ENCODE results near the gene HNRNPF. TPM values are rescaled to one million over a fixed set of nuclear protein-coding genes. Genes with fewer than 3 reads are reported as not detected.

Gene HNRNPF
- polyA plus RNA-seq, 2 of the 4 experiments (the other 2 are of a cell fraction): 228 to 271 TPM

DNA sequence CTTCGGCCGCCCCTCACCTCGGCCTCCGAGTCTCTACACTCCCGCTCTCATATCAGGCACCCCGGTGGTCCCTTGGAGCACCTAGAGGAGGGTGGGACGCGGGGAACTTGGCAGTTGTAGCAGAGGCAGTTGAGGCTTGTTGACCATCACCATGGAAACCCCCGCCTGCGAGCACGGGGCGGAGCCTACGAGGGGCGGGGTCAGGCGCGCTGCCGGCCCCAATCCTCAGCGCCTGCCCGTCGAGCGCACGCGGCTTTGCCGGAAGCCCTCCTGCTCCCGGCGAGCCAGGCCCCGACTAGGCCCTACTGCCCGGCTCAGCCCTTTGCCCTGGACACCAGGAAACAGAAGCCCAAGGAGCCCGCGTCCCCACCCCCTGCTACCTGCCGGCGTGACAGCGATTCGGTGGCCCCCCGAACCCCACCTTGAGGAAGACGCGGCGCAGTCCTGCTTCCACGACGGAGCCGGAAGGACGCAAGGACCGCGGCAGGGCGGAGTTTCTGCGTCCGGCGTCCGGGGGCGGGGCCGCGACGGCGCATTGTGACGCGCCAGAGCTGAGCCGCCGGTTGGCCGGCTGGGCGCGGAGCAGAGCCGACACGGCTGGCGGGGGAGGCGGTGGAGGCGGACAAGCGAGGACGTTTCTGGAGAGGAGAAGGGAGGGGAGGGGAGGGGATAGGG lies at the start of gene HNRNPF (continued):
- TF ChIP-seq ESRRA (IDR thresholded peaks at IDR 0.05; ENCODE audit: borderline replicate concordance, low read length) (no peak), RFX5 (IDR thresholded peaks at IDR 0.05) (no peak), CHD4 (IDR thresholded peaks at IDR 0.05; ENCODE audit: borderline replicate concordance) (no peak), POLR2A (IDR thresholded peaks at IDR 0.05; ENCODE audit: low read length) (peak; percentile 41), TFCP2L1 (CRISPR knock-in tag; IDR thresholded peaks at IDR 0.05) (0 out of 2 replicates have a peak, but pooled peaks have one; percentile 48), JUN (IDR thresholded peaks at IDR 0.05) (peak; percentile 69 to 94; a peak in 4 of 5 replicates), HOXA7 (CRISPR knock-in tag; IDR thresholded peaks at IDR 0.05) (peak; percentile 26; the same call in 1 of the 2 replicates), JUNB (IDR thresholded peaks at IDR 0.05) (no peak), NFE2L2 (conservative IDR thresholded peaks at IDR 0.05; ENCODE audit: low read length) (no peak), FOSB (CRISPR knock-in tag; IDR thresholded peaks at IDR 0.05) (peak; percentile 84; the same call in 1 of the 2 replicates), RARB (CRISPR knock-in tag; IDR thresholded peaks at IDR 0.05) (peak; percentile 75; the same call in 1 of the 2 replicates), CBX2 (IDR thresholded peaks at IDR 0.05; ENCODE audit: borderline replicate concordance, low read depth) (no peak), CEBPB (IDR thresholded peaks at IDR 0.05) (no peak), GATA3 (IDR thresholded peaks at IDR 0.05; ENCODE audit: borderline replicate concordance) (peak; percentile 10; the same call in 1 of the 2 replicates), ZFP36 (IDR thresholded peaks at IDR 0.05; ENCODE audit: borderline replicate concordance, partially characterized antibody) (no peak), ATOH8 (CRISPR knock-in tag; IDR thresholded peaks at IDR 0.05; ENCODE audit: low read depth) (peak; percentile 87), RAD21 (conservative IDR thresholded peaks at IDR 0.05 in 1 of 2, IDR thresholded peaks at IDR 0.05 in 1 of 2) (no peak), MAFK (IDR thresholded peaks at IDR 0.05; ENCODE audit: partially characterized antibody) (no peak), ZNF302 (CRISPR knock-in tag; IDR thresholded peaks at IDR 0.05) (no peak), BHLHE40 (IDR thresholded peaks at IDR 0.05; ENCODE audit: low read depth, low read length) (no peak), SMC3 (IDR thresholded peaks at IDR 0.05) (no peak), HOXB13 (CRISPR knock-in tag; IDR thresholded peaks at IDR 0.05; ENCODE audit: low read depth) (peak; percentile 87)
- TF ChIP-seq, protein P1, sequence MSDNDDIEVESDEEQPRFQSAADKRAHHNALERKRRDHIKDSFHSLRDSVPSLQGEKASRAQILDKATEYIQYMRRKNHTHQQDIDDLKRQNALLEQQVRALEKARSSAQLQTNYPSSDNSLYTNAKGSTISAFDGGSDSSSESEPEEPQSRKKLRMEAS (IDR thresholded peaks at IDR 0.05): peak; percentile 97
- TF ChIP-seq, protein P2, sequence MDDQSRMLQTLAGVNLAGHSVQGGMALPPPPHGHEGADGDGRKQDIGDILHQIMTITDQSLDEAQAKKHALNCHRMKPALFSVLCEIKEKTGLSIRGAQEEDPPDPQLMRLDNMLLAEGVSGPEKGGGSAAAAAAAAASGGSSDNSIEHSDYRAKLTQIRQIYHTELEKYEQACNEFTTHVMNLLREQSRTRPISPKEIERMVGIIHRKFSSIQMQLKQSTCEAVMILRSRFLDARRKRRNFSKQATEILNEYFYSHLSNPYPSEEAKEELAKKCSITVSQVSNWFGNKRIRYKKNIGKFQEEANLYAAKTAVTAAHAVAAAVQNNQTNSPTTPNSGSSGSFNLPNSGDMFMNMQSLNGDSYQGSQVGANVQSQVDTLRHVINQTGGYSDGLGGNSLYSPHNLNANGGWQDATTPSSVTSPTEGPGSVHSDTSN (IDR thresholded peaks at IDR 0.05): no peak
- TF ChIP-seq, protein P3, sequence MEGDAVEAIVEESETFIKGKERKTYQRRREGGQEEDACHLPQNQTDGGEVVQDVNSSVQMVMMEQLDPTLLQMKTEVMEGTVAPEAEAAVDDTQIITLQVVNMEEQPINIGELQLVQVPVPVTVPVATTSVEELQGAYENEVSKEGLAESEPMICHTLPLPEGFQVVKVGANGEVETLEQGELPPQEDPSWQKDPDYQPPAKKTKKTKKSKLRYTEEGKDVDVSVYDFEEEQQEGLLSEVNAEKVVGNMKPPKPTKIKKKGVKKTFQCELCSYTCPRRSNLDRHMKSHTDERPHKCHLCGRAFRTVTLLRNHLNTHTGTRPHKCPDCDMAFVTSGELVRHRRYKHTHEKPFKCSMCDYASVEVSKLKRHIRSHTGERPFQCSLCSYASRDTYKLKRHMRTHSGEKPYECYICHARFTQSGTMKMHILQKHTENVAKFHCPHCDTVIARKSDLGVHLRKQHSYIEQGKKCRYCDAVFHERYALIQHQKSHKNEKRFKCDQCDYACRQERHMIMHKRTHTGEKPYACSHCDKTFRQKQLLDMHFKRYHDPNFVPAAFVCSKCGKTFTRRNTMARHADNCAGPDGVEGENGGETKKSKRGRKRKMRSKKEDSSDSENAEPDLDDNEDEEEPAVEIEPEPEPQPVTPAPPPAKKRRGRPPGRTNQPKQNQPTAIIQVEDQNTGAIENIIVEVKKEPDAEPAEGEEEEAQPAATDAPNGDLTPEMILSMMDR (IDR thresholded peaks at IDR 0.05): no peak
- TF ChIP-seq, protein P4, sequence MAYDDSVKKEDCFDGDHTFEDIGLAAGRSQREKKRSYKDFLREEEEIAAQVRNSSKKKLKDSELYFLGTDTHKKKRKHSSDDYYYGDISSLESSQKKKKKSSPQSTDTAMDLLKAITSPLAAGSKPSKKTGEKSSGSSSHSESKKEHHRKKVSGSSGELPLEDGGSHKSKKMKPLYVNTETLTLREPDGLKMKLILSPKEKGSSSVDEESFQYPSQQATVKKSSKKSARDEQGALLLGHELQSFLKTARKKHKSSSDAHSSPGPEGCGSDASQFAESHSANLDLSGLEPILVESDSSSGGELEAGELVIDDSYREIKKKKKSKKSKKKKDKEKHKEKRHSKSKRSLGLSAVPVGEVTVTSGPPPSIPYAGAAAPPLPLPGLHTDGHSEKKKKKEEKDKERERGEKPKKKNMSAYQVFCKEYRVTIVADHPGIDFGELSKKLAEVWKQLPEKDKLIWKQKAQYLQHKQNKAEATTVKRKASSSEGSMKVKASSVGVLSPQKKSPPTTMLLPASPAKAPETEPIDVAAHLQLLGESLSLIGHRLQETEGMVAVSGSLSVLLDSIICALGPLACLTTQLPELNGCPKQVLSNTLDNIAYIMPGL (CRISPR knock-in tag; IDR thresholded peaks at IDR 0.05; ENCODE audit: borderline replicate concordance): peak; percentile 15; the same call in 1 of the 2 replicates

Data from A549 (cell line).